Tibial nerve (tissue), 4 donors: ENCODE results near the gene LIN37.

Source experiments
- CTCF ChIP-seq, 5 experiments: fragments of 200-600 bp in 3 of 5; fragments of 450-650 bp in 2 of 5; sonication (generic) in 3 of 5; IDR thresholded peaks; one replicate each; pipeline ENCODE4 v1.5.1; 2016 to 2019; ENCODE audit warnings: antibody characterized with exemption in 5 of 5, mild to moderate bottlenecking in 3 of 5, moderate library complexity in 2 of 5
- EP300 ChIP-seq, 2 donors: sonication (generic); formaldehyde crosslinking; IDR thresholded peaks; one replicate each; pipeline ENCODE4 v1.6.1; 2017; ENCODE audit warnings: antibody characterized with exemption in 2 of 2, mild to moderate bottlenecking in 1 of 2
- POLR2A ChIP-seq, 2 donors: fragments of 450-650 bp; IDR thresholded peaks; one replicate each; pipeline ENCODE4 v1.6.1; 2017; ENCODE audit warnings: antibody characterized with exemption in 2 of 2, mild to moderate bottlenecking in 2 of 2, moderate library complexity in 2 of 2

- TF ChIP-seq CTCF (IDR thresholded peaks at IDR 0.05): no peak
- no peak for TF ChIP-seq POLR2A (IDR thresholded peaks at IDR 0.05)
- TF ChIP-seq EP300 (IDR thresholded peaks at IDR 0.05): no peak
These were observed 34.2 kb downstream of the LIN37 start for GRCh38 chr19:35782589-35782988.
